Tibial nerve (tissue), 4 donors: ENCODE results near the gene FCN3. TPM values are rescaled to one million over a fixed set of nuclear protein-coding genes. Genes with fewer than 3 reads are reported as not detected.
A peak's percentile ranks its signal among the peaks of the same experiment; 100 is the strongest.

ENCODE experiments used
- DNase-seq, 2 donors: peaks; one replicate each; pipeline ENCODE4 v3.0.0-alpha.2; 2019; ENCODE audit warnings: low spot score in 2 of 2
- H3K27ac ChIP-seq, 4 donors: fragments of 200-600 bp; sonication (generic) in 3 of 4; one replicate each; pipeline ENCODE4 v1.5.1; 2017 to 2019; ENCODE audit warnings: mild to moderate bottlenecking in 1 of 4
- H3K27me3 ChIP-seq, 2 donors: fragments of 200-600 bp; sonication (generic) in 1 of 2; one replicate each; pipeline versions ENCODE4 v1.5.1 to v1.6.0; 2017 to 2019
- H3K36me3 ChIP-seq, 3 donors: fragments of 200-600 bp; sonication (generic); one replicate each; pipeline ENCODE4 v1.5.1; 2018 to 2019
- H3K4me1 ChIP-seq, 4 donors: fragments of 200-600 bp; sonication (generic) in 3 of 4; one replicate each; pipeline ENCODE4 v1.5.1; 2017 to 2019
- H3K4me3 ChIP-seq, 4 donors: fragments of 200-600 bp; sonication (generic) in 3 of 4; one replicate each; pipeline ENCODE4 v1.5.1; 2017 to 2019; ENCODE audit warnings: mild to moderate bottlenecking in 1 of 4, moderate library complexity in 1 of 4
- H3K9me3 ChIP-seq, 4 donors: fragments of 200-600 bp; sonication (generic) in 3 of 4; one replicate each; pipeline ENCODE4 v1.5.1; 2017 to 2019
- CTCF ChIP-seq, 5 experiments: fragments of 200-600 bp in 3 of 5; fragments of 450-650 bp in 2 of 5; sonication (generic) in 3 of 5; IDR thresholded peaks; one replicate each; pipeline ENCODE4 v1.5.1; 2016 to 2019; ENCODE audit warnings: antibody characterized with exemption in 5 of 5, mild to moderate bottlenecking in 3 of 5, moderate library complexity in 2 of 5
- EP300 ChIP-seq, 2 donors: sonication (generic); formaldehyde crosslinking; IDR thresholded peaks; one replicate each; pipeline ENCODE4 v1.6.1; 2017; ENCODE audit warnings: antibody characterized with exemption in 2 of 2, mild to moderate bottlenecking in 1 of 2
- POLR2A ChIP-seq, 2 donors: fragments of 450-650 bp; IDR thresholded peaks; one replicate each; pipeline ENCODE4 v1.6.1; 2017; ENCODE audit warnings: antibody characterized with exemption in 2 of 2, mild to moderate bottlenecking in 2 of 2, moderate library complexity in 2 of 2
- WGBS, 2 donors: methylation state at CpG; one replicate each; pipeline ENCODE4 v1.1.5; 2018; 5-methylcytosine and 5-hydroxymethylcytosine counted together
- small RNA-seq: library from RNA; depleted of rRNA; stranded (forward); fragments of <200 nt; gene quantifications from one replicate; pipeline ENCODE3, GENCODE V24; 2016
- total RNA-seq, 4 donors: library from RNA; depleted of rRNA; stranded (reverse); fragments of >200 nt; gene quantifications; one replicate each; pipeline ENCODE4 v1.1.0, GENCODE V29; 2016

The FCN3 gene
- total RNA-seq, 4 donors from 2014 or later: 2.5 to 8.7 (median 3.7) TPM; not detected in 1

GRCh38 chr1:27321813-27322568, 52.6 kb downstream of the FCN3 start, which contains the start of gene TMEM222:
TMEM222 (plus strand) TSS chr1:27322163; CDS start chr1:27322198, 35 bp downstream.
- H3K9me3 ChIP-seq: no peaks in the 10 kb centered on the region
- peak; percentile 95 to 98 for TF ChIP-seq EP300 (IDR thresholded peaks at IDR 0.05)
- peak; percentile 21 to 75 (median 38) for TF ChIP-seq CTCF (IDR thresholded peaks at IDR 0.05)
- peak; percentile 26 to 47 for TF ChIP-seq POLR2A (IDR thresholded peaks at IDR 0.05)
- peak within 1 kb of the TSS; percentile 71 to 89 (median 85) for H3K4me3 ChIP-seq
- DNase-seq: peak; percentile 91 to 92
- peaks cover 0 to 53% (median 18%) of the 10 kb centered on the region in 4 donors for H3K4me1 ChIP-seq
- peak within 1 kb of the TSS in 3 of 4 donors; percentile 57 to 91 (median 90) for H3K27ac ChIP-seq
- WGBS, 2 donors: 0% methylated on average over 16 to 42 of the region's 67 CpGs
- peaks cover 0 to 23% (median 4%) of the 10 kb centered on the region in 3 donors for H3K36me3 ChIP-seq
- H3K27me3 ChIP-seq: no peaks in the 10 kb centered on the region

Small RNA genes lying within 50 kb of the gene (small RNA-seq; reads per million reads assigned to genes)
- gene RNU6-48P: not detected

Other genes starting within 250 kb of the FCN3 start
- 10 to 100 TPM in 1 of 4 donors, 1 to 10 TPM in 3; 5.9 to 21.9 (median 7.8) TPM for gene SLC9A1, start 219.7 kb downstream of the FCN3 start, total RNA-seq
- 10 to 100 TPM; 33.0 to 51.0 (median 38.4) TPM for gene WDTC1, start 140.2 kb downstream of the FCN3 start, total RNA-seq
- gene TMEM222, start 52.7 kb downstream of the FCN3 start, total RNA-seq: 10 to 100 TPM; 21.4 to 35.4 (median 27.5) TPM
- gene SYTL1, start 32.8 kb downstream of the FCN3 start, total RNA-seq: 1 to 10 TPM; 1.2 to 2.7 (median 1.7) TPM
- gene MAP3K6, start 7.9 kb downstream of the FCN3 start, total RNA-seq: 100 to 1,000 TPM in 2 of 4 donors, 10 to 100 TPM in 2; 82.2 to 122 (median 101) TPM
- not detected for gene CD164L2, start 8.5 kb upstream of the FCN3 start, total RNA-seq
- gene GPR3, start 17.8 kb upstream of the FCN3 start, total RNA-seq: not detected
- 10 to 100 TPM; 74.9 to 95.9 (median 83.4) TPM for gene WASF2, start 115.3 kb upstream of the FCN3 start, total RNA-seq
- 10 to 100 TPM; 26.4 to 39.9 (median 34.6) TPM for gene AHDC1, start 229.3 kb upstream of the FCN3 start, total RNA-seq